Fibroblast of lung (primary cell): ENCODE measurements around the gene CCDC187. TPM values are rescaled to one million over a fixed set of nuclear protein-coding genes. Genes with fewer than 3 reads are reported as not detected.

Experiments used
- DNase-seq, 2 donors: peaks; one replicate each; pipeline versions ENCODE4 v3.0.0 to v3.0.0-alpha.2; 2010; ENCODE audit warnings: low read depth in 2 of 2
- H2AFZ ChIP-seq: 2 replicates; pipeline ENCODE4 v1.5.1; 2012; ENCODE audit warnings: low read length, control low read depth, inconsistent platforms
- H3K27ac ChIP-seq: 2 replicates; pipeline ENCODE4 v1.5.1; 2011; ENCODE audit warnings: low read length, control low read depth; ENCODE audit not compliant: insufficient read depth
- H3K27me3 ChIP-seq: 2 replicates; pipeline ENCODE4 v1.5.1; 2011; ENCODE audit warnings: mild to moderate bottlenecking, low read length; ENCODE audit not compliant: control insufficient read depth, insufficient read depth
- H3K36me3 ChIP-seq: 2 replicates; pipeline ENCODE4 v1.5.1; 2011; ENCODE audit warnings: low read length; ENCODE audit not compliant: control insufficient read depth, insufficient read depth
- H3K4me1 ChIP-seq: 2 replicates; pipeline ENCODE4 v1.5.1; 2011; ENCODE audit warnings: low read length; ENCODE audit not compliant: control insufficient read depth, insufficient read depth; ENCODE audit errors: extremely low read depth
- H3K4me2 ChIP-seq: 2 replicates; pipeline ENCODE4 v1.5.1; 2011; ENCODE audit warnings: low read length, control low read depth; ENCODE audit not compliant: insufficient read depth; ENCODE audit errors: extremely low read depth
- H3K4me3 ChIP-seq, 4 experiments: fragments of 200-600 bp in 1 of 4; sonication (generic) in 1 of 4; replicated peaks in 1 of 4; 2 replicates each; pipeline ENCODE4 v1.5.1; 2011 to 2016; ENCODE audit warnings: low read length in 4 of 4, low read depth in 3 of 4, mild to moderate bottlenecking in 3 of 4, control low read depth in 2 of 4, inconsistent platforms in 1 of 4, mixed read lengths in 1 of 4; ENCODE audit not compliant: insufficient read depth in 1 of 4; ENCODE audit errors: control extremely low read depth in 1 of 4
- H3K79me2 ChIP-seq: 2 replicates; pipeline ENCODE4 v1.5.1; 2012; ENCODE audit warnings: mild to moderate bottlenecking, low read length, inconsistent platforms; ENCODE audit not compliant: control insufficient read depth, insufficient read depth
- H3K9ac ChIP-seq: 2 replicates; pipeline ENCODE4 v1.5.1; 2011; ENCODE audit warnings: mild to moderate bottlenecking, low read length, control low read depth; ENCODE audit not compliant: insufficient read depth
- H3K9me3 ChIP-seq: 2 replicates; pipeline ENCODE4 v1.5.1; 2012; ENCODE audit warnings: low read depth, low read length; ENCODE audit not compliant: control insufficient read depth, insufficient read depth
- H4K20me1 ChIP-seq: 2 replicates; pipeline ENCODE4 v1.5.1; 2011; ENCODE audit warnings: low read length; ENCODE audit not compliant: control insufficient read depth, insufficient read depth; ENCODE audit errors: extremely low read depth
- CTCF ChIP-seq, 2 donors: IDR thresholded peaks in 1 of 2; conservative IDR thresholded peaks in 1 of 2; 1 replicate in 1 of 2; 2 replicates in 1 of 2; pipeline ENCODE4 v1.5.1; 2011 to 2012; ENCODE audit warnings: low read length in 2 of 2, control low read depth in 1 of 2, inconsistent platforms in 1 of 2, low read depth in 1 of 2, mild to moderate bottlenecking in 1 of 2
- EZH2 ChIP-seq: IDR thresholded peaks from 2 replicates; pipeline ENCODE4 v1.5.1; 2012; ENCODE audit warnings: low read length, control low read depth, mild to moderate bottlenecking; ENCODE audit errors: missing control alignments
- polyA plus RNA-seq, 2 donors: library from polyadenylated mRNA; depleted of rRNA in 1 of 2; stranded (reverse) in 1 of 2; unstranded in 1 of 2; fragments of >200 nt; gene quantifications; 2 replicates each; pipeline ENCODE4 v1.2.1, GENCODE V29; 2011 to 2012; ENCODE audit warnings: missing spikeins in 1 of 2
- total RNA-seq: library from RNA; depleted of rRNA; stranded (reverse); fragments of >200 nt; gene quantifications from 2 replicates; pipeline ENCODE4 v1.2.1, GENCODE V29; 2014

CCDC187 gene
- total and polyA plus RNA-seq, 2 donors (not counting 1 experiment from before 2014, with no cell fraction given): not detected

GRCh38 chr9:136281421-136282271, 22.2 kb downstream of the CCDC187 start:
- DNase-seq: no peak
- no peak overlapping the region for H3K9ac ChIP-seq
- H3K4me2 ChIP-seq: no peak overlapping the region
- H3K79me2 ChIP-seq: no peaks in the 10 kb centered on the region
- no peaks in the 10 kb centered on the region for H3K36me3 ChIP-seq
- no peaks in the 10 kb centered on the region for H4K20me1 ChIP-seq
- H3K27ac ChIP-seq: no peak overlapping the region
- TF ChIP-seq CTCF (conservative IDR thresholded peaks at IDR 0.05 in 1 of 2, IDR thresholded peaks at IDR 0.05 in 1 of 2; ENCODE audit: low read depth in 1 of 2, low read length in 2 of 2) (no peak), EZH2 (no peak)
- no peak overlapping the region for H3K4me3 ChIP-seq
- no peak overlapping the region for H2AFZ ChIP-seq
- H3K27me3 ChIP-seq: peaks cover 3% of the 10 kb centered on the region
- H3K4me1 ChIP-seq: no peaks in the 10 kb centered on the region
- no peaks in the 10 kb centered on the region for H3K9me3 ChIP-seq

DNA sequence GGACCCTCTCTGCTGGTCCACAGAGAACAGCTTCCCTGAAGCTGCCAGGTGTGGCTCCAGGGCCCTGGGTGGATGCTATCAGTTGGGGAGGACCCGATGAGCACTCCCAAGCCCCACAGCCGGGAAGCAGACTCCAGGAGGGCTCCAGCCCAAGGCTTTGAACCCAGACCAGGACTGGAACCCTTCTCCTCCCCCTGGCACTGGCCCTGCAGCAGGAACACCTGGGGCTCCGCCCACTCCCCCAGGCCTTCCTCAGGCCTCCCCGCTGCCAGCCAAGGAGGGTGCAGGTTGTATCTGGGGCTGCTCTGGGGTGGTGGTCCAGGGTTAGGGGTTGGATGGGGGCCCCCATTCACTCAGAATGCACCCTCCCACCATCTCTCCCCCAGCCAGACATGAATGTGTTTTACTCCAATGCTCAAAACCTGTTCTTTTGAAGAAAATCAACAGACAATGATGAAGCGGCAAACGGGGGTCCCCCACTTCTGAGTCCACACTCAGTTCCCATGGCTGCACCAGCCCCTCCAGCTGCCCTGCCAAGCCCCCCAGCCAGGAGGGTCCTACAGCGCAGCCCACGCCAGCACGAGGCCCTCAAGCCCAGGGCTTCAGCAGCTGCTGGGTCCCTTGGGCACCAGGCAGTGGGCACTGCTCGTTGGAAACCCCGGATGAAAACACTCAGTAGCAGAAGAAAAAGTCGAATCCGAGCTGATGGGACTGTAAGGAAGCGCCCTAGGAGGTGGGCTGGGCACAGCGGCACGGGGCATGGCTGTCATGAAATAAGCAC, 23.2 kb downstream of the CCDC187 start:
- H3K4me1 ChIP-seq: no peaks in the 10 kb centered on the region
- no peak for TF ChIP-seq EZH2
- no peak for TF ChIP-seq CTCF (conservative IDR thresholded peaks at IDR 0.05 in 1 of 2, IDR thresholded peaks at IDR 0.05 in 1 of 2; ENCODE audit: low read depth in 1 of 2, low read length in 2 of 2)

DNA sequence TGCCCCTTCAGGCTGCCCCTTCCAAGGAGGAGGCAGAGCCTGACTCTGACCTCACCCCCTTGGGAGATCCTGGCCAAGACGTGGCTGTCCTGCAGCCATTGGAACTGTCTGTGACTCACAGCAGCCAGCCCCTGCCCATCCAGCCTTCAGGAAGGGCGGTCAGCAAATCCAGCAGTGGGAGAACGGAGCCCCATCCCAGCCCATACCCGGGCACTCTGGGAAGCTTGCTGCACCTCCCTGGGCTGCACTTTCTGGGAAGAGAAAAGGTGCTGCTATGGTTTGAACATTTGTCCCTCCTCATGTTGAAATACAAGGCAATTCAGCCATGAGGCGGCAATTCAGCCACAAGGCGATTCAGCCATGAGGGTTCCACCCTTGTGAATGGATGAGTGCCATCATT, 24.4 kb downstream of the CCDC187 start:
- TF ChIP-seq CTCF (conservative IDR thresholded peaks at IDR 0.05 in 1 of 2, IDR thresholded peaks at IDR 0.05 in 1 of 2; ENCODE audit: low read depth in 1 of 2, low read length in 2 of 2) (no peak), EZH2 (no peak)
- H3K4me3 ChIP-seq: no peak overlapping the region
- H3K79me2 ChIP-seq: no peaks in the 10 kb centered on the region
- H3K4me2 ChIP-seq: no peak overlapping the region
- H3K36me3 ChIP-seq: no peaks in the 10 kb centered on the region
- no peaks in the 10 kb centered on the region for H3K9me3 ChIP-seq
- H3K9ac ChIP-seq: no peak overlapping the region
- H4K20me1 ChIP-seq: no peaks in the 10 kb centered on the region
- H3K27me3 ChIP-seq: peaks cover 17% of the 10 kb centered on the region
- DNase-seq: no peak
- no peak overlapping the region for H2AFZ ChIP-seq
- H3K4me1 ChIP-seq: no peaks in the 10 kb centered on the region
- H3K27ac ChIP-seq: no peak overlapping the region

More for the DNA sequence above, 23.2 kb downstream of the CCDC187 start:
- Histone ChIP-seq H3K4me2 (no peak overlapping the region), H3K4me3 (no peak overlapping the region), H3K79me2 (no peaks in the 10 kb centered on the region), H3K36me3 (no peaks in the 10 kb centered on the region), H3K27me3 (peaks cover 10% of the 10 kb centered on the region), H2AFZ (no peak overlapping the region), H3K9ac (no peak overlapping the region), H3K9me3 (no peaks in the 10 kb centered on the region), H4K20me1 (no peaks in the 10 kb centered on the region), H3K27ac (no peak overlapping the region)
- no peak for DNase-seq
